Activated T-cell treated with anti-CD3 and anti-CD28 coated beads, Interleukin-2, amount 50 U/mL, for 4 hours (primary cell): ENCODE results near the gene GDPD4. TPM values are rescaled to one million over a fixed set of nuclear protein-coding genes. Genes with fewer than 3 reads are reported as not detected.

Experiments
- ATAC-seq, 2 donors: fragments of 200-7000 bp; cut with Tn5 transposase; one replicate each; pipeline ENCODE4 v1.10.0; 2021
- DNase-seq: peaks from one replicate; pipeline ENCODE4 v3.0.0-alpha.2; 2020
- H3K27me3 Mint-ChIP-seq: one replicate; pipeline ENCODE4 v1.8.0; 2021; ENCODE audit warnings: low read depth, mixed read lengths
- H3K36me3 Mint-ChIP-seq: one replicate; pipeline ENCODE4 v1.8.0; 2022; ENCODE audit warnings: mixed read lengths; ENCODE audit not compliant: insufficient read depth
- H3K4me1 Mint-ChIP-seq: one replicate; pipeline ENCODE4 v1.8.0; 2021; ENCODE audit warnings: low read depth, mixed read lengths
- H3K4me3 Mint-ChIP-seq: one replicate; pipeline ENCODE4 v1.8.0; 2021; ENCODE audit warnings: mild to moderate bottlenecking, moderate library complexity, mixed read lengths
- H3K9me3 Mint-ChIP-seq: one replicate; pipeline ENCODE4 v1.8.0; 2021; ENCODE audit warnings: mixed read lengths
- total RNA-seq, 3 donors: library from RNA; stranded (reverse); gene quantifications; one replicate each; pipeline ENCODE4 v1.2.1, GENCODE V29; 2021

GDPD4 gene
- total RNA-seq, 3 donors from 2014 or later = not detected

- Mint-ChIP-seq H3K4me3 (no peak overlapping the region), H3K27me3 (no peaks in the 10 kb centered on the region), H3K4me1 (peaks cover 2% of the 10 kb centered on the region), H3K9me3 (no peaks in the 10 kb centered on the region), H3K36me3 (no peaks in the 10 kb centered on the region)
- DNase-seq (no peak), ATAC-seq (no peak)
These were observed 112.6 kb downstream of the GDPD4 start for GRCh38 chr11:77188633-77189491.

GRCh38 chr11:77187776-77188632, 113.5 kb downstream of the GDPD4 start:
- H3K4me1 Mint-ChIP-seq = peaks cover 2% of the 10 kb centered on the region
- no peak overlapping the region for H3K4me3 Mint-ChIP-seq
- no peaks in the 10 kb centered on the region for H3K9me3 Mint-ChIP-seq
- DNase-seq = peak; percentile 49
- H3K36me3 Mint-ChIP-seq = no peaks in the 10 kb centered on the region
- no peaks in the 10 kb centered on the region for H3K27me3 Mint-ChIP-seq
- peak; percentile 44 to 62 for ATAC-seq

- Mint-ChIP-seq H3K27me3 (no peaks in the 10 kb centered on the region), H3K4me1 (peaks cover 2% of the 10 kb centered on the region), H3K4me3 (no peak overlapping the region), H3K36me3 (no peaks in the 10 kb centered on the region), H3K9me3 (no peaks in the 10 kb centered on the region)
- ATAC-seq = no peak
- DNase-seq = no peak
These were observed 114.3 kb downstream of the GDPD4 start for GRCh38 chr11:77187111-77187750.

- Mint-ChIP-seq H3K27me3 (no peaks in the 10 kb centered on the region), H3K4me3 (no peak overlapping the region), H3K9me3 (no peaks in the 10 kb centered on the region), H3K4me1 (peaks cover 2% of the 10 kb centered on the region), H3K36me3 (no peaks in the 10 kb centered on the region)
- ATAC-seq (no peak), DNase-seq (no peak)
These were observed 115.2 kb downstream of the GDPD4 start for GRCh38 chr11:77186302-77186701.

GRCh38 chr11:77184136-77184860, 117.2 kb downstream of the GDPD4 start:
- DNase-seq (no peak), ATAC-seq (peak in 1 of 2 donors; percentile 5)
- H3K9me3 Mint-ChIP-seq = no peaks in the 10 kb centered on the region
- H3K27me3 Mint-ChIP-seq = no peaks in the 10 kb centered on the region
- H3K4me3 Mint-ChIP-seq = no peak overlapping the region
- no peaks in the 10 kb centered on the region for H3K36me3 Mint-ChIP-seq
- H3K4me1 Mint-ChIP-seq = peaks cover 2% of the 10 kb centered on the region

GRCh38 chr11:77183431-77183984, 118.0 kb downstream of the GDPD4 start:
- Mint-ChIP-seq H3K4me1 (peaks cover 2% of the 10 kb centered on the region), H3K27me3 (no peaks in the 10 kb centered on the region), H3K9me3 (no peaks in the 10 kb centered on the region), H3K36me3 (no peaks in the 10 kb centered on the region), H3K4me3 (no peak overlapping the region)
- ATAC-seq (no peak), DNase-seq (no peak)

- H3K27me3 Mint-ChIP-seq = no peaks in the 10 kb centered on the region
These were observed 118.7 kb downstream of the GDPD4 start for GRCh38 chr11:77182542-77183430.

GRCh38 chr11:77181799-77182541, 119.5 kb downstream of the GDPD4 start:
- ATAC-seq = no peak
- Mint-ChIP-seq H3K9me3 (no peaks in the 10 kb centered on the region), H3K27me3 (no peaks in the 10 kb centered on the region), H3K4me3 (no peak overlapping the region), H3K36me3 (no peaks in the 10 kb centered on the region), H3K4me1 (peaks cover 2% of the 10 kb centered on the region)
- DNase-seq = no peak

More at GRCh38 chr11:77182542-77183430, 118.7 kb downstream of the GDPD4 start:
- Mint-ChIP-seq H3K9me3 (no peaks in the 10 kb centered on the region), H3K36me3 (no peaks in the 10 kb centered on the region), H3K4me3 (no peak overlapping the region), H3K4me1 (peaks cover 2% of the 10 kb centered on the region)
- DNase-seq (no peak), ATAC-seq (no peak)

GRCh38 chr11:77181226-77181625, 120.3 kb downstream of the GDPD4 start:
- Mint-ChIP-seq H3K36me3 (no peaks in the 10 kb centered on the region), H3K4me1 (peaks cover 1% of the 10 kb centered on the region), H3K4me3 (no peak overlapping the region), H3K9me3 (no peaks in the 10 kb centered on the region), H3K27me3 (no peaks in the 10 kb centered on the region)
- no peak for DNase-seq
- no peak for ATAC-seq

- H3K4me1 Mint-ChIP-seq = peaks cover 4% of the 10 kb centered on the region
These were observed 121.1 kb downstream of the GDPD4 start for GRCh38 chr11:77180346-77180745.

GRCh38 chr11:77179681-77180080, 121.8 kb downstream of the GDPD4 start:
- Mint-ChIP-seq H3K36me3 (no peaks in the 10 kb centered on the region), H3K4me3 (no peak overlapping the region), H3K4me1 (peaks cover 4% of the 10 kb centered on the region), H3K27me3 (no peaks in the 10 kb centered on the region), H3K9me3 (no peaks in the 10 kb centered on the region)
- DNase-seq (no peak), ATAC-seq (no peak)

More at GRCh38 chr11:77180346-77180745, 121.1 kb downstream of the GDPD4 start:
- Mint-ChIP-seq H3K4me3 (no peak overlapping the region), H3K27me3 (no peaks in the 10 kb centered on the region), H3K9me3 (no peaks in the 10 kb centered on the region), H3K36me3 (no peaks in the 10 kb centered on the region)
- DNase-seq (no peak), ATAC-seq (no peak)

GRCh38 chr11:77179048-77179447, 122.4 kb downstream of the GDPD4 start:
- DNase-seq (no peak), ATAC-seq (no peak)
- no peak overlapping the region for H3K4me3 Mint-ChIP-seq
- H3K27me3 Mint-ChIP-seq = no peaks in the 10 kb centered on the region
- H3K4me1 Mint-ChIP-seq = peaks cover 4% of the 10 kb centered on the region
- H3K36me3 Mint-ChIP-seq = no peaks in the 10 kb centered on the region
- no peaks in the 10 kb centered on the region for H3K9me3 Mint-ChIP-seq
